Measurements from ENCODE around the gene ZMYM4.
"Not testable (repeated sequence)": the region's sequence is repeated elsewhere in the genome, so short reads cannot be mapped to it uniquely, and the experiment has no call there.

The ZMYM4 gene

GRCh38 chr1:35268282-35269200 lies at the start of gene ZMYM4:
Gene ZMYM4, plus strand, starts transcription at chr1:35268709. Its CDS starts 338 bp downstream, at chr1:35269047.
- peak within 1 kb of the TSS; percentile 87 to 100 (median 97) for H3K27ac ChIP-seq
- H3K4me3 ChIP-seq = peak within 1 kb of the TSS; percentile 70 to 99 (median 93)

GRCh38 chr1:35220976-35221375 lies 47.5 kb upstream of the ZMYM4 start:
- Histone ChIP-seq H3K4me3 (no peak overlapping the region), H3K27ac (no peak overlapping the region)

GRCh38 chr1:35222322-35223083 lies 46.0 kb upstream of the ZMYM4 start:
- Histone ChIP-seq H3K4me3 (no peak overlapping the region), H3K27ac (peak overlapping the region in 5 of 21 experiments; percentile 21 to 59 (median 51))

- peak overlapping the region in 12 of 21 experiments; percentile 9 to 58 (median 30) for H3K27ac ChIP-seq
- no peak overlapping the region for H3K4me3 ChIP-seq
Observed at GRCh38 chr1:35223084-35223630, 45.4 kb upstream of the ZMYM4 start.

GRCh38 chr1:35226546-35226945 lies 42.0 kb upstream of the ZMYM4 start:
- Histone ChIP-seq H3K4me3 (no peak overlapping the region), H3K27ac (no peak overlapping the region)

- Histone ChIP-seq H3K27ac (no peak overlapping the region), H3K4me3 (no peak overlapping the region)
Observed at GRCh38 chr1:35229587-35230360, 38.7 kb upstream of the ZMYM4 start.

GRCh38 chr1:35231287-35231686 lies 37.2 kb upstream of the ZMYM4 start:
- Histone ChIP-seq H3K4me3 (no peak overlapping the region), H3K27ac (no peak overlapping the region)

- H3K4me3 ChIP-seq, H3K27ac ChIP-seq: not testable (repeated sequence)
Observed at GRCh38 chr1:35236772-35237171, 31.7 kb upstream of the ZMYM4 start.

GRCh38 chr1:35243691-35244090 lies 24.8 kb upstream of the ZMYM4 start:
- H3K27ac ChIP-seq = no peak overlapping the region
- no peak overlapping the region for H3K4me3 ChIP-seq

- H3K27ac ChIP-seq = no peak overlapping the region
Observed at GRCh38 chr1:35247256-35247655, 21.3 kb upstream of the ZMYM4 start.

GRCh38 chr1:35253941-35254340 lies 14.6 kb upstream of the ZMYM4 start:
- Histone ChIP-seq H3K27ac (no peak overlapping the region), H3K4me3 (no peak overlapping the region)

More at GRCh38 chr1:35247256-35247655, 21.3 kb upstream of the ZMYM4 start:
- no peak overlapping the region for H3K4me3 ChIP-seq

- Histone ChIP-seq H3K4me3 (no peak overlapping the region), H3K27ac (no peak overlapping the region)
Observed at GRCh38 chr1:35255276-35255675, 13.2 kb upstream of the ZMYM4 start.

- Histone ChIP-seq H3K27ac (no peak overlapping the region), H3K4me3 (no peak overlapping the region)
Observed at GRCh38 chr1:35259561-35259960, 8.9 kb upstream of the ZMYM4 start.

GRCh38 chr1:35261412-35262120 lies 6.9 kb upstream of the ZMYM4 start:
- Histone ChIP-seq H3K4me3 (no peak overlapping the region), H3K27ac (no peak overlapping the region)

GRCh38 chr1:35264035-35264434 lies 4.5 kb upstream of the ZMYM4 start:
- H3K27ac ChIP-seq = no peak overlapping the region
- H3K4me3 ChIP-seq = no peak overlapping the region

GRCh38 chr1:35264871-35265270 lies 3.6 kb upstream of the ZMYM4 start:
- Histone ChIP-seq H3K27ac (peak overlapping the region in 7 of 21 experiments; percentile 0 to 41 (median 8)), H3K4me3 (no peak overlapping the region)

GRCh38 chr1:35266306-35266705 lies 2.2 kb upstream of the ZMYM4 start:
- no peak overlapping the region for H3K4me3 ChIP-seq
- H3K27ac ChIP-seq = no peak overlapping the region

GRCh38 chr1:35269201-35269988 lies 886 bp downstream of the ZMYM4 start:
- peak overlapping the region; percentile 87 to 100 (median 97) for H3K27ac ChIP-seq
- peak overlapping the region; percentile 70 to 99 (median 93) for H3K4me3 ChIP-seq

All from skin epidermis (tissue), 12 donors.